DND-41 (cell line): ENCODE measurements around the gene ZNF8.

Experiments used
- ATAC-seq: fragments of 200-7000 bp; cut with Tn5 transposase; 3 replicates; pipeline ENCODE4 v1.9.1; 2021; ENCODE audit warnings: low read depth; ENCODE audit not compliant: insufficient read depth
- DNase-seq: peaks from one replicate; pipeline ENCODE4 v3.0.0-alpha.2; 2020
- H2AFZ ChIP-seq: 2 replicates; pipeline ENCODE4 v1.6.0; 2012; ENCODE audit warnings: low read depth, low read length
- H3K27ac ChIP-seq: 2 replicates; pipeline ENCODE4 v1.5.1; 2012; ENCODE audit warnings: low read length, inconsistent platforms
- H3K27me3 ChIP-seq: fragments of 200-600 bp; sonication (generic); 2 replicates; pipeline ENCODE4 v1.6.0; 2012; ENCODE audit warnings: low read length, mild to moderate bottlenecking, inconsistent platforms; ENCODE audit not compliant: insufficient read depth, poor library complexity
- H3K36me3 ChIP-seq: 2 replicates; pipeline ENCODE4 v1.5.1; 2012; ENCODE audit warnings: low read length, inconsistent platforms; ENCODE audit not compliant: insufficient read depth
- H3K4me1 ChIP-seq: 2 replicates; pipeline ENCODE4 v1.5.1; 2012; ENCODE audit warnings: mild to moderate bottlenecking, low read length; ENCODE audit not compliant: insufficient read depth
- H3K4me2 ChIP-seq: 2 replicates; pipeline ENCODE4 v1.6.0; 2012; ENCODE audit warnings: mild to moderate bottlenecking, moderate library complexity, low read length, inconsistent platforms; ENCODE audit not compliant: insufficient read depth
- H3K4me3 ChIP-seq, 2 experiments: fragments of 200-600 bp in 1 of 2; shearing (Covaris generic) in 1 of 2; 2 replicates each; pipeline ENCODE4 v1.5.1; 2012 to 2016; ENCODE audit warnings: inconsistent platforms in 2 of 2, low read length in 2 of 2, mild to moderate bottlenecking in 2 of 2, low read depth in 1 of 2, moderate library complexity in 1 of 2
- H3K79me2 ChIP-seq: 2 replicates; pipeline ENCODE4 v1.6.0; 2012; ENCODE audit warnings: low read length, inconsistent platforms; ENCODE audit not compliant: insufficient read depth
- H3K9ac ChIP-seq: 2 replicates; pipeline ENCODE4 v1.6.0; 2012; ENCODE audit warnings: low read depth, mild to moderate bottlenecking, inconsistent platforms, low read length, moderate library complexity
- H3K9me3 ChIP-seq: 2 replicates; pipeline ENCODE4 v1.5.1; 2012; ENCODE audit warnings: low read length, moderate library complexity, mild to moderate bottlenecking, inconsistent platforms; ENCODE audit not compliant: insufficient read depth, severe bottlenecking
- H4K20me1 ChIP-seq: 2 replicates; pipeline ENCODE4 v1.6.0; 2012; ENCODE audit warnings: low read length; ENCODE audit not compliant: insufficient read depth
- EZH2 ChIP-seq: IDR thresholded peaks from 3 replicates; pipeline ENCODE4 v1.6.1; 2012; ENCODE audit warnings: borderline replicate concordance, low read depth, mild to moderate bottlenecking, moderate library complexity, low read length, inconsistent platforms; ENCODE audit not compliant: severe bottlenecking
- TF ChIP-seq, protein P1 (sequence below): IDR thresholded peaks from 2 replicates; pipeline ENCODE4 v1.5.1; 2012; ENCODE audit warnings: borderline replicate concordance, low read length, moderate library complexity, mild to moderate bottlenecking; ENCODE audit not compliant: poor library complexity, severe bottlenecking; ENCODE audit errors: extremely low read depth

Gene ZNF8

GRCh38 chr19:58278541-58279041 is at the start of gene ZNF8:
ZNF8 (plus strand) TSS chr19:58278955; CDS start chr19:58279082, 127 bp downstream.
- Histone ChIP-seq H3K9me3 (peaks cover 3% of the 10 kb centered on the region), H3K4me2 (peak within 1 kb of the TSS; percentile 88), H3K27ac (peak within 1 kb of the TSS; percentile 94), H3K9ac (peak within 1 kb of the TSS; percentile 89), H4K20me1 (peaks cover 5% of the 10 kb centered on the region; the same call in 1 of the 2 replicates), H3K79me2 (peaks cover 78% of the 10 kb centered on the region), H3K4me3 (peak within 1 kb of the TSS; percentile 81 to 84), H3K36me3 (peaks cover 43% of the 10 kb centered on the region), H3K27me3 (no peaks in the 10 kb centered on the region), H3K4me1 (peaks cover 41% of the 10 kb centered on the region), H2AFZ (peak within 1 kb of the TSS; percentile 99)
- TF ChIP-seq, protein P1, sequence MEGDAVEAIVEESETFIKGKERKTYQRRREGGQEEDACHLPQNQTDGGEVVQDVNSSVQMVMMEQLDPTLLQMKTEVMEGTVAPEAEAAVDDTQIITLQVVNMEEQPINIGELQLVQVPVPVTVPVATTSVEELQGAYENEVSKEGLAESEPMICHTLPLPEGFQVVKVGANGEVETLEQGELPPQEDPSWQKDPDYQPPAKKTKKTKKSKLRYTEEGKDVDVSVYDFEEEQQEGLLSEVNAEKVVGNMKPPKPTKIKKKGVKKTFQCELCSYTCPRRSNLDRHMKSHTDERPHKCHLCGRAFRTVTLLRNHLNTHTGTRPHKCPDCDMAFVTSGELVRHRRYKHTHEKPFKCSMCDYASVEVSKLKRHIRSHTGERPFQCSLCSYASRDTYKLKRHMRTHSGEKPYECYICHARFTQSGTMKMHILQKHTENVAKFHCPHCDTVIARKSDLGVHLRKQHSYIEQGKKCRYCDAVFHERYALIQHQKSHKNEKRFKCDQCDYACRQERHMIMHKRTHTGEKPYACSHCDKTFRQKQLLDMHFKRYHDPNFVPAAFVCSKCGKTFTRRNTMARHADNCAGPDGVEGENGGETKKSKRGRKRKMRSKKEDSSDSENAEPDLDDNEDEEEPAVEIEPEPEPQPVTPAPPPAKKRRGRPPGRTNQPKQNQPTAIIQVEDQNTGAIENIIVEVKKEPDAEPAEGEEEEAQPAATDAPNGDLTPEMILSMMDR, result no peak
- TF ChIP-seq EZH2, result no peak
- ATAC-seq, result peak; percentile 97
- peak; percentile 99 for DNase-seq

DNA sequence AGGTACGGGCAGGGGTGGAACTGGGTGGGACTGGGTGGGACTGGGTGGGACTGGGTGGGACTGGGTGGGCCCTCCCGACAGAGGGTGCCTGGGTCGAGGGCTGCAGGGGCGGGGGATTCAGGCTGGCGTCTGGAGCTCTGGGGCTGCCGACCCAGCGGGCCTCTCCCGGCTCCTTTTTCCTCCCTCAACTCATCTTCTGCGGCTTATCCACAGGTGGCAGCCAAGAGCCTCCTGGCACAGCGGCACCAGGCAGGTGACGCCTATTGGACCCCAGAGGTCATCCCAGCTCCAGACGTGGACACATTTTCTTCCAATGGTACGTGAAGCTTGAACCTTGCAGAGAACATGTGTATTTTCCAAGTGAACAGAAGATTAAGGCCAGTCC is 49.5 kb upstream of the ZNF8 start:
- Histone ChIP-seq H3K4me2 (peak overlapping the region; percentile 77), H2AFZ (peak overlapping the region; percentile 72; the same call in 1 of the 2 replicates), H3K79me2 (peaks cover 40% of the 10 kb centered on the region), H3K36me3 (peaks cover 45% of the 10 kb centered on the region), H3K4me1 (peaks cover 30% of the 10 kb centered on the region), H3K9me3 (peaks cover 21% of the 10 kb centered on the region), H3K9ac (peak overlapping the region; percentile 76), H3K4me3 (peak overlapping the region; percentile 42 to 60; a peak in 3 of 4 replicates), H3K27ac (peak overlapping the region; percentile 90), H3K27me3 (no peaks in the 10 kb centered on the region), H4K20me1 (no peaks in the 10 kb centered on the region)
- TF ChIP-seq, protein P1, result peak; percentile 45
- TF ChIP-seq EZH2, result no peak
- ATAC-seq (peak; percentile 50), DNase-seq (peak; percentile 53)

DNA sequence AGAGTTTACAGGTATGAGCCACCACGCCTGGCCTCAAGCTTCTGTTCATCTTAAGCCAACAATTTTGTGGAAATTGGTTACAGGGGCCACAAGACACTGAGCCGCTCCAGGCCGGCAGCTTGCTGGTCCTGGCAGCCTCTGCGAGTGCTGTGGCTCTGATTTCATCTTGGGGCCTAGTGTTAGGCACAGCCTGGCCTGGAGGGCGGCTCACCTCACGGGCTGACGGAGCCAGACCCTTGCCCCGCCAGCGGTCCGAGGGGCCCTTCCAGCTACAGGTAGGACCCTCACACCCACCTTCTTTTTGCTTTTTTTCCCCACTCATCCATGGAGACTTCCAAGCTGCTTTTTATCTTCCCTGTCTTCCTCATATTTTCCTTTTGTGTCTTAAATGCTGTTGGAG is 41.4 kb upstream of the ZNF8 start:
- DNase-seq, result no peak
- H3K9me3 ChIP-seq, result peaks cover 18% of the 10 kb centered on the region

More for the DNA sequence above, 41.4 kb upstream of the ZNF8 start:
- Histone ChIP-seq H3K9ac (no peak overlapping the region), H3K27me3 (no peaks in the 10 kb centered on the region), H3K79me2 (peaks cover 9% of the 10 kb centered on the region; the same call in 1 of the 2 replicates), H3K4me2 (no peak overlapping the region), H3K27ac (no peak overlapping the region), H3K36me3 (peaks cover 92% of the 10 kb centered on the region), H3K4me1 (no peaks in the 10 kb centered on the region), H2AFZ (no peak overlapping the region), H4K20me1 (no peaks in the 10 kb centered on the region), H3K4me3 (no peak overlapping the region)
- ATAC-seq, result no peak
- TF ChIP-seq, protein P1, result no peak
- TF ChIP-seq EZH2, result no peak
